Upper lobe of left lung (tissue), 6 donors: ENCODE results near the gene GABRB1. TPM values are rescaled to one million over a fixed set of nuclear protein-coding genes. Genes with fewer than 3 reads are reported as not detected.

Experiments
- ATAC-seq, 2 donors: fragments of 200-7000 bp; cut with Tn5 transposase; one replicate each; pipeline ENCODE4 v1.9.1; 2022; ENCODE audit warnings: mild to moderate bottlenecking in 2 of 2, moderate library complexity in 2 of 2; ENCODE audit not compliant: low FRiP score in 2 of 2
- DNase-seq, 2 donors: peaks; one replicate each; pipeline ENCODE4 v3.0.0-alpha.2; 2019 to 2020
- H3K27ac ChIP-seq, 4 donors: fragments of 200-600 bp; sonication (generic); one replicate each; pipeline ENCODE4 v1.5.1; 2016 to 2019
- H3K27me3 ChIP-seq, 4 donors: fragments of 200-600 bp; sonication (generic); one replicate each; pipeline ENCODE4 v1.5.1; 2017 to 2019
- H3K36me3 ChIP-seq, 4 donors: fragments of 200-600 bp; sonication (generic); one replicate each; pipeline ENCODE4 v1.5.1; 2016 to 2019
- H3K4me1 ChIP-seq, 4 donors: fragments of 200-600 bp; sonication (generic); one replicate each; pipeline ENCODE4 v1.5.1; 2018 to 2019
- H3K4me3 ChIP-seq, 4 donors: fragments of 200-600 bp; sonication (generic); one replicate each; pipeline ENCODE4 v1.5.1; 2017 to 2019; ENCODE audit warnings: mild to moderate bottlenecking in 2 of 4, moderate library complexity in 1 of 4
- H3K9me3 ChIP-seq, 4 donors: fragments of 200-600 bp; sonication (generic); one replicate each; pipeline ENCODE4 v1.5.1; 2018 to 2019
- EP300 ChIP-seq, 4 donors: sonication (generic); formaldehyde crosslinking; IDR thresholded peaks; one replicate each; pipeline ENCODE4 v1.5.1; 2017; ENCODE audit warnings: antibody characterized with exemption in 4 of 4, control low read depth in 2 of 4
- POLR2A ChIP-seq, 4 donors: fragments of 450-650 bp; IDR thresholded peaks; one replicate each; pipeline ENCODE4 v1.5.1; 2016 to 2017; ENCODE audit warnings: antibody characterized with exemption in 4 of 4, mild to moderate bottlenecking in 2 of 4
- POLR2AphosphoS5 ChIP-seq, 2 donors: sonication (generic); formaldehyde crosslinking; IDR thresholded peaks; one replicate each; pipeline ENCODE4 v1.5.1; 2017; ENCODE audit warnings: antibody characterized with exemption in 2 of 2
- WGBS, 2 donors: methylation state at CpG; one replicate each; pipeline ENCODE4 v1.1.5; 2017 to 2018; 5-methylcytosine and 5-hydroxymethylcytosine counted together
- total RNA-seq, 6 donors: library from RNA; depleted of rRNA in 4 of 6; stranded (reverse); fragments of >200 nt in 4 of 6; gene quantifications; one replicate each; pipeline versions ENCODE4 v1.1.0 to v1.2.1, GENCODE V29; 2016 to 2021
- TF ChIP-seq, protein P1 (sequence below), 6 experiments: fragments of 450-650 bp in 4 of 6; fragments of 200-600 bp in 2 of 6; sonication (generic) in 2 of 6; IDR thresholded peaks; one replicate each; pipeline ENCODE4 v1.5.1; 2016 to 2019; ENCODE audit warnings: antibody characterized with exemption in 6 of 6
- donor health status: DM: no; HTN: no; CAD: no; lungs with moderate emphysema.
- donor health status: DM: no; HTN: yes; CAD: no; lungs with severe emphysema.

Gene GABRB1
- total RNA-seq, 6 donors from 2014 or later, result not detected

DNA sequence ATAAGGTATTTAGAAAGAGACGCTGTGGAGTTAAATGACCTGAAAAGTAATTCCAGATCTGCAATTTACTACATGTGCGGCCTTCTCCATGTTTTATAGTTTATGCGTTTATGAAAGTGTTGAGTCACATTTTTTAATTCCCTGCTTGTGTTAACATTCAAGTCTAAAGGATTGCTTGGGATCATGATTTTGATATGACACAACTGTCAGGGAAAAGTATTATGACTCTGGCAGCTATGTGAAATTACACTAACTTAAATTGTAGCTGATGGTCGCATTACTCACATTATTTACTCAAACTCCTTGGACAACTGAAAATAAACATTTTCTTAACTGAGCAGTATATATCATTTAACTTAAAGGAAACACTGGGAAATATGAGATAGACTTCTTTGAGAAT, 14.3 kb upstream of the GABRB1 start:
- Histone ChIP-seq H3K9me3 (no peaks in the 10 kb centered on the region), H3K36me3 (no peaks in the 10 kb centered on the region), H3K27me3 (no peaks in the 10 kb centered on the region), H3K4me3 (no peak overlapping the region), H3K27ac (no peak overlapping the region), H3K4me1 (no peaks in the 10 kb centered on the region)
- WGBS, 2 donors, result 54 to 72% methylated on average over 4 of the region's 4 CpGs
- TF ChIP-seq, protein P1, sequence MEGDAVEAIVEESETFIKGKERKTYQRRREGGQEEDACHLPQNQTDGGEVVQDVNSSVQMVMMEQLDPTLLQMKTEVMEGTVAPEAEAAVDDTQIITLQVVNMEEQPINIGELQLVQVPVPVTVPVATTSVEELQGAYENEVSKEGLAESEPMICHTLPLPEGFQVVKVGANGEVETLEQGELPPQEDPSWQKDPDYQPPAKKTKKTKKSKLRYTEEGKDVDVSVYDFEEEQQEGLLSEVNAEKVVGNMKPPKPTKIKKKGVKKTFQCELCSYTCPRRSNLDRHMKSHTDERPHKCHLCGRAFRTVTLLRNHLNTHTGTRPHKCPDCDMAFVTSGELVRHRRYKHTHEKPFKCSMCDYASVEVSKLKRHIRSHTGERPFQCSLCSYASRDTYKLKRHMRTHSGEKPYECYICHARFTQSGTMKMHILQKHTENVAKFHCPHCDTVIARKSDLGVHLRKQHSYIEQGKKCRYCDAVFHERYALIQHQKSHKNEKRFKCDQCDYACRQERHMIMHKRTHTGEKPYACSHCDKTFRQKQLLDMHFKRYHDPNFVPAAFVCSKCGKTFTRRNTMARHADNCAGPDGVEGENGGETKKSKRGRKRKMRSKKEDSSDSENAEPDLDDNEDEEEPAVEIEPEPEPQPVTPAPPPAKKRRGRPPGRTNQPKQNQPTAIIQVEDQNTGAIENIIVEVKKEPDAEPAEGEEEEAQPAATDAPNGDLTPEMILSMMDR (IDR thresholded peaks at IDR 0.05), result no peak
- TF ChIP-seq EP300 (IDR thresholded peaks at IDR 0.05) (no peak), POLR2AphosphoS5 (IDR thresholded peaks at IDR 0.05) (no peak), POLR2A (IDR thresholded peaks at IDR 0.05) (no peak)
- DNase-seq (no peak), ATAC-seq (no peak)

DNA sequence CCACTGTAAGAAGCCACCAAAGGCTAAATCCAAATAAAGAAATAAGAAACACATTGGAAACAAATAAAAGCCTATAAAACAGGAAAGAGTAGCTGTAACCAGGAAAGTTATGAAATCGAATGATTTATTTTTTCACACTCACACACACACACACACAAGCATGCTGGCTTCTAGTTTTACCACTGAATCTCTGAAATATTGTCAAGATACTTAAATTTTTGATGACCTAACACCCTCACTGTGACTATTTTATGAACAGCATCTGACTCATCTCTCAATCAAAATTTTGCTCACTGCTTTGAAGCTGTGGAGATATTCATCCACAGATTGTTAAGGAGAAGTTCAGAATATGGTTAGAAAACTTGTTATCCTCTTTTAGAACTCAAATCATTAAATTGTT, 13.9 kb upstream of the GABRB1 start:
- 69 to 73% methylated on average over 1 of the region's 1 CpG for WGBS, 2 donors
- Histone ChIP-seq H3K9me3 (no peaks in the 10 kb centered on the region), H3K27me3 (no peaks in the 10 kb centered on the region), H3K4me3 (no peak overlapping the region), H3K4me1 (no peaks in the 10 kb centered on the region), H3K27ac (no peak overlapping the region), H3K36me3 (no peaks in the 10 kb centered on the region)
- DNase-seq (no peak), ATAC-seq (no peak)
- no peak for TF ChIP-seq POLR2AphosphoS5 (IDR thresholded peaks at IDR 0.05)
- TF ChIP-seq EP300 (IDR thresholded peaks at IDR 0.05), result no peak
- TF ChIP-seq, protein P1 (IDR thresholded peaks at IDR 0.05), result no peak
- TF ChIP-seq POLR2A (IDR thresholded peaks at IDR 0.05), result no peak

DNA sequence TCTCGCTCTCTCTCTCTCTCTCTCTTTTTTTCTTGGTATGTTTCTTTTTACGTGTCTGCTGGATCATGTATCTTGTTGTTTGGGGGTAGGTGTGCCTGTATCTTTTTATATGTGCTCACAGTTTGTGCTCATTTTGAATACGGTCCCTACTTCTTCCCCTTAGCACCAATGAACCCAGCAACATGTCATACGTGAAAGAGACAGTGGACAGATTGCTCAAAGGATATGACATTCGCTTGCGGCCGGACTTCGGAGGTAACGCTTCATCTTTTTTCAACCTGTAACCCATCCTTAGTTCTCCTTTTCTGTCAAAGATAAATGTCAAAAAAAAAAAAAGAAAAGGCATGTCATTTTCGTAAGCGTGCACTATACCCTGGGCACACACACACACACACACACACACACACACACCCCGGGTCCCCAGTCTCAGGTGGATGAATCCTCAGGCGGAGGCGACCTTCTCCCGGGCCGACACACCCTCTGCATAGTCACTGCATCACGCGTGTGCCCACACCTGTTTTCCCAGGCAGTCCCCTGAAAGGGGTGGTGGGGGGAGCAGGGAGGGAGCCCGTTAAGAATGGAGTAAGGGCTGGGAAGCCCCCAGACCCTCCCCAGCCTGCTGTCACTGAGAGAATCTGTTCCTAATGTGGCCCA, 511 bp downstream of the GABRB1 start:
- Histone ChIP-seq H3K4me1 (peaks cover 7 to 14% (median 10%) of the 10 kb centered on the region in 4 donors), H3K9me3 (no peaks in the 10 kb centered on the region), H3K27me3 (peaks cover 0 to 6% (median 0%) of the 10 kb centered on the region in 4 donors), H3K36me3 (no peaks in the 10 kb centered on the region), H3K4me3 (peak overlapping the region in 3 of 4 donors; percentile 25 to 44 (median 36)), H3K27ac (no peak overlapping the region)
- peak in 1 of 2 donors; percentile 47 for ATAC-seq
- DNase-seq, result no peak
- WGBS, 2 donors, result 2% methylated on average over 12 to 19 of the region's 19 CpGs
- TF ChIP-seq, protein P1 (IDR thresholded peaks at IDR 0.05), result no peak
- no peak for TF ChIP-seq POLR2AphosphoS5 (IDR thresholded peaks at IDR 0.05)
- no peak for TF ChIP-seq EP300 (IDR thresholded peaks at IDR 0.05)
- no peak for TF ChIP-seq POLR2A (IDR thresholded peaks at IDR 0.05)

DNA sequence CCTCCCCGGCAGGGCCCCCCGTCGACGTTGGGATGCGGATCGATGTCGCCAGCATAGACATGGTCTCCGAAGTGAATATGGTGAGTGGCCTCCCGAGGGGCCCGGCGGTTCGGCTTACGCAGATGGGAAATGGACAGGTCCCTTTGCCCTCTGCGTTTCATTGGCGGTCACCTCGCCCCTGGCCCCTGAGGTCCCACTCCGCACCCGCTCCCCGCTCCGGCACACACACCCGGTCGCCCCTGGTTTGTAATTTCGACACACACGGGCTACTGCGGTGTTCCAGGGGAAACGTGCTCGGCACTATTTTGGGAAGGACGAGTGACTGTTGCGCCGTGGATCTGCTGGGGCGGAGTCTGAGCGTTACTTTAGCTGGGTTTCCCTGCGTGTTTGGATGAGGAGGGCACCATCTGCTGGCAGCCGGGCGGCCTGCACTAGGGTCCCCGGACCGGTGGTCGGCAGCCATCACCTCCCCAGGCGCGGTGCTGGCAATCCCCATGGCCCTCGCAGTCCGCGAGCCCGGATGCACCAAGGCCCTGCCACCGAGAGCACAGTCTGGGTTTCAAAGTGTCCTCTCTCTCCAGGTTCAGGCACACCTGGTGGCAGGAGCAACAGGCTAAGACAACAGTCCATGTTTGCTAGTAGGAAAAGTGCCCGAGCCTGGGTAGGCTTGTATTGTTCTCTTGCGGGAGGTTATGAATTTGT, 1.2 kb downstream of the GABRB1 start:
- Histone ChIP-seq H3K9me3 (no peaks in the 10 kb centered on the region), H3K27me3 (peaks cover 0 to 6% (median 0%) of the 10 kb centered on the region in 4 donors), H3K4me1 (peaks cover 7 to 14% (median 10%) of the 10 kb centered on the region in 4 donors), H3K36me3 (no peaks in the 10 kb centered on the region), H3K27ac (no peak overlapping the region), H3K4me3 (peak overlapping the region in 3 of 4 donors; percentile 25 to 44 (median 36))
- TF ChIP-seq EP300 (IDR thresholded peaks at IDR 0.05) (no peak), POLR2AphosphoS5 (IDR thresholded peaks at IDR 0.05) (no peak), POLR2A (IDR thresholded peaks at IDR 0.05) (no peak)
- TF ChIP-seq, protein P1 (IDR thresholded peaks at IDR 0.05), result peak in 5 of 6 experiments; percentile 20 to 67 (median 55)
- peak; percentile 38 to 87 for DNase-seq
- whole genome bisulfite sequencing, 2 donors, result 2 to 7% methylated on average over 9 to 33 of the region's 47 CpGs
- peak; percentile 81 to 88 for ATAC-seq
